ENCODE results near the gene ATAD3C.

GRCh38 chr1:1411626-1412025 lies 37.9 kb upstream of the ATAD3C start:
- TF ChIP-seq EZH2 (IDR thresholded peaks at IDR 0.05; ENCODE audit: insufficient read depth, low read length) (no peak), CTCF (IDR thresholded peaks at IDR 0.05; ENCODE audit: insufficient read depth, low read depth, low read length) (no peak)
